ENCODE results near the gene SVOPL. TPM values are rescaled to one million over a fixed set of nuclear protein-coding genes. Genes with fewer than 3 reads are reported as not detected.

The SVOPL gene
- total RNA-seq = not detected in 2 replicates

GRCh38 chr7:138700857-138701536, at the start of gene SVOPL:
SVOPL (minus strand) TSS chr7:138701362; CDS start chr7:138679045, 22,317 bp downstream.
- DNase-seq (ENCODE audit: low read depth) = peak; percentile 1
- no peak within 1 kb of the TSS for H3K4me3 ChIP-seq (ENCODE audit: low read depth, low read length)
- no peak for TF ChIP-seq CTCF (conservative IDR thresholded peaks at IDR 0.05; ENCODE audit: low read depth, low read length)

GRCh38 chr7:138750473-138750872, 49.3 kb upstream of the SVOPL start:
- DNase-seq (ENCODE audit: low read depth) = no peak
- no peak overlapping the region for H3K4me3 ChIP-seq (ENCODE audit: low read depth, low read length)
- TF ChIP-seq CTCF (conservative IDR thresholded peaks at IDR 0.05; ENCODE audit: low read depth, low read length) = no peak

GRCh38 chr7:138749960-138750359, 48.8 kb upstream of the SVOPL start:
- no peak for DNase-seq (ENCODE audit: low read depth)
- TF ChIP-seq CTCF (conservative IDR thresholded peaks at IDR 0.05; ENCODE audit: low read depth, low read length) = no peak
- no peak overlapping the region for H3K4me3 ChIP-seq (ENCODE audit: low read depth, low read length)

- H3K4me3 ChIP-seq (ENCODE audit: low read depth, low read length) = no peak overlapping the region
- DNase-seq (ENCODE audit: low read depth) = no peak
- no peak for TF ChIP-seq CTCF (conservative IDR thresholded peaks at IDR 0.05; ENCODE audit: low read depth, low read length)
These were observed 47.5 kb upstream of the SVOPL start for GRCh38 chr7:138748666-138749065.

GRCh38 chr7:138746073-138746472, 44.9 kb upstream of the SVOPL start:
- H3K4me3 ChIP-seq (ENCODE audit: low read depth, low read length) = no peak overlapping the region
- TF ChIP-seq CTCF (conservative IDR thresholded peaks at IDR 0.05; ENCODE audit: low read depth, low read length) = no peak
- no peak for DNase-seq (ENCODE audit: low read depth)

GRCh38 chr7:138745189-138745588, 44.0 kb upstream of the SVOPL start:
- no peak overlapping the region for H3K4me3 ChIP-seq (ENCODE audit: low read depth, low read length)
- no peak for TF ChIP-seq CTCF (conservative IDR thresholded peaks at IDR 0.05; ENCODE audit: low read depth, low read length)
- no peak for DNase-seq (ENCODE audit: low read depth)

- no peak overlapping the region for H3K4me3 ChIP-seq (ENCODE audit: low read depth, low read length)
- DNase-seq (ENCODE audit: low read depth) = no peak
- TF ChIP-seq CTCF (conservative IDR thresholded peaks at IDR 0.05; ENCODE audit: low read depth, low read length) = no peak
These were observed 40.2 kb upstream of the SVOPL start for GRCh38 chr7:138741453-138741735.
